Embryonic facial prominence (tissue), 1 donor: ENCODE measurements around the gene STRIT1.
"Not testable (repeated sequence)": the region's sequence is repeated elsewhere in the genome, so short reads cannot be mapped to it uniquely, and the experiment has no call there.

Experiments used
- DNase-seq: peaks from one replicate; pipeline ENCODE4 v3.0.0-alpha.2; 2016; ENCODE audit errors: extremely low spot score

The STRIT1 gene

DNA sequence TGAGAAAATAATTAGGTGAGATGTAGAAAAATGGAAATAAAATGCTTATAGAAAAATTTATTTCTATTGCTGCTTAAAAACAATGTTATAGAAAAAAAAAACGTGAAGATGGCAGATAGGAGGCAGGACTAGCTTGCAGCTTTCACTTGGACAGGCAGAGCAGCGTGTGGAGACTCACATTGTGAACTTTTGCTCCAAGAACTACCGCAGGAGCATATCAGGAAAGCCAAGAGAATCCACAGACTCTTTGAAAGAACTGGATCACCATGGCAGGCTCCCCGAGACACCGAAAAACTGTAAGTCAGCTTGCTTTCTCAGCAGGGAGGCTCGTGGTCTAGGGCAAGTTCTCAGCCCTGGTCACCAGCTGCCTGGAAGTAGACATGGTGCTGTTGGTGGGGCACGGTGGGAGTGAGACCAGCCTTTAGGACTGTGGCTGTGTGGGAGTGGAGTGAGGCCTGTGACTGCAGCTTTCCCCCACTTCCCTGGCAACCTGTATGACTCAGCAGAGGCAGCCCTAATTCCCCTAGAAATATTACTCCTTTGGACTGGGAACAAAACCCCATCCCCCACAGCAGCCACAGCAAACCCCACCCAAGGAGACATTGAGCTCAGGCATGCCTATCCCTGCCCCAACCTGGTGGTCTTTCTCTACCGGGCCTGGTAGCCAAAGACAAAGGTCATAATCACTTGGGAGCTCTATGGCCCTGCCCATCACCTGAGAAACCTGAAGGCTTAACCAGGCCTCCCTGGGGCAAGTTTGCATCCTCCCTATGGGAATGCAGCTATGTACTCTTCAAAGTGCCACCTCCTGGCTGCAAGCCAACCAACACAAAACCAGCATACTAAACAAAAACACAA is 22.8 kb downstream of the STRIT1 start:
- no peak for DNase-seq

DNA sequence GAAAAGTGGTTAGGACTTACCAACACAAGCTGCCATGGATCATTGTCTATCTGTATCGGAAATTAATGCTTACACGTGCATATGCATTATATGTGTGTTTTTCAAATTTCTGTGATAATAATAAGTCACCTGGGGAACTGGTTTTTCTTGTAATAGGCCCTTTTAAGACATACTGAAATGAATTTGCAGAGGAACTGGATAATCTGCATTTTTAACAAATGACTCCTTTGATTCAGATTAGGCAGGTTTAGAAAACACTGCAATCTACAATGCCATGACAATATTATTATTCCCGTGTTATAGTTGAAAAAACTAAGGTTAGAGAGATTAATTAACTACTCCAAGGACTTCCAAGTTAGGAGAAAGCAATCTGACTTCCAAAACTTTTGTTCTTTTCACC is 23.4 kb downstream of the STRIT1 start:
- DNase-seq, result no peak

DNA sequence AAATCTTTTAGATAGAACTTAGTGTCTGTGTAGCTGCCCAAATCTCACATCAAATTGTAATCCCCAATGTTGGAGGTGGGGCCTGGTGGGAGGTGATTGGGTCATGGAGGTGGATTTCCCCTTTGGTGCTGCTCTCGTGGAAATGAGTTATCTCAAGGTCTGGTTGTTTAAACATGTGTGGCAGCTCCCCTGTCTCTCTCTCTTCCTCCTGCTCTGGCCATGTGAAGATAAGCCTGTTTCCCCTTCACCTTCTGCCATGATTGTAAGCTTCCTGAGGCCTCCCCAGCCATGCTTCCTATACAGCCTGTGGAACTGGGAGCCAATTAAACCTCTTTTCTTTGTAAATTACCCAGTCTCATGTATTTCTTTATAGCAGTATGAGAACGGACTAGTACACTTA is 30.6 kb downstream of the STRIT1 start:
- DNase-seq, result not testable (repeated sequence)

DNA sequence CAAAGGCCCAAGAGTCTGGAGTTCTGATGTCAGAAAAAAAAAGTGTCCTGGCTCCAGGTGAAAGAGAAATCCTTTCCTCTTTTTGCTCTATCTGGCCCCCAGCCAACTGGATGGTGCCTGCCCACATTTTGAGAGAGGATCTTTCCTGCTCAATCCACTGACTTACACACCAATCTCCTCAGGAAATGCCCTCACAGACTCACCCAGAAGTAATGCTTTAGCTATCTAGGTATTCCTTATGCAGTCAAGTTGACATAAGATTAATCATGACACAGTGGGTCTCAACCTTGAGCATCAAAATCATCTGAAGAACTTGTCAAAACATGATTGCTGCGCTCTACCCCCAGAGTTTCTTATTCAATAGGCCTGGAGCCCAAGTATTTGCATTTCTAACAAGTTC is 31.2 kb downstream of the STRIT1 start:
- DNase-seq, result no peak

DNA sequence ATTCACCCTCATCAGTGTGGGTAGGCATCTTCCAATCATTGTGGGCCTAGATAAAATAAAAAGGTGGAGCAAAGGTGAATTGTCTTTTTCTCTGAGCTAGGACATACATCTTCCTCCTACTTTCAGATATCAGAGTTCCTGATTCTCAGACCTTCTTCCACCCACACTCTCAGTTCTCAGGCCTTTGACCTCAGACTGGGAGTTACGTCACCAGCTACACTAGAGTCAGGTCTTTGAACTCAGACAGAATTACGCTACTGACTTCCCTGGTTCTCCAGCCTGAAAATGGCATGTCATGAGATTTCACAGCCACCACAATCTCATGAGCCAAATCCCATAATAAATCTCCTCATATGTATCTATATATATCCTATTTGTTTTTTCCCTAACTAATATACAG is 39.0 kb downstream of the STRIT1 start:
- DNase-seq, result no peak

DNA sequence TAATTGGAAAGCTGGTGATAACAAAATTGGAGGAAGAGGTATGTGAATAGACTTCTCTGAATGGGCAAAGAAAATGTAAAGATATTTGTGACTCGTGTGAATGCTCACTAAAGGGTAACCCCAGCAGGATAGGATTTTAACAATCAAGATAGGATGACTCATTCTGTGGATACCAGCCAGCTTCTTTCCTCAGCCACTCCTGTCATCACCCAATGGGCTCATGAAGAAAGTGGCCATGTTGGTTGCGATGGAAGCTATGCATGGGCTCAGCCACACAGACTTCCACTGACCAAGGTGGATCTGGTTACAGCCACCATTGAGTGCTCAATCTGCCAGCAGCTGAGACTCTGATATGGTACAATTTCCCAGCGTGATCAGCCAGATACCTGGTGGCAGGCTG is 40.9 kb downstream of the STRIT1 start:
- DNase-seq, result no peak

DNA sequence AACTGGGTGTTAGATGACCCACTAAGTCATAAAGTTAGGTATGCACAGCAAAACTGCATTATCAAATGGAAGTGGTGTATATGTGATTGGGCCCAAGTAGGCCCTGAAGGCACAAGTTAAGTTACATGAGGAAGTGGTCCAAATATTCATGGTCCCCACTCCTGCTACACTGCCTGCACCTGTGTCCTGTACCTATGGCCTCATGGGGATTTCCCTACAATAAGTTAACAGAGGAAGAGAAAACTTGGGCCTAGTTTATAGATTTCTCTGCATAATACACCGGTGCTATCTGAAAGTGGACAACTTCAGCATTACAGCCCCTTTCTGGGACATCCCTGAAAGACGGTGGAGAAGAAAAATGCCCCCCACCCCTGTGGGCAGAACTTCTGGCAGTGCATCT is 41.5 kb downstream of the STRIT1 start:
- no peak for DNase-seq

DNA sequence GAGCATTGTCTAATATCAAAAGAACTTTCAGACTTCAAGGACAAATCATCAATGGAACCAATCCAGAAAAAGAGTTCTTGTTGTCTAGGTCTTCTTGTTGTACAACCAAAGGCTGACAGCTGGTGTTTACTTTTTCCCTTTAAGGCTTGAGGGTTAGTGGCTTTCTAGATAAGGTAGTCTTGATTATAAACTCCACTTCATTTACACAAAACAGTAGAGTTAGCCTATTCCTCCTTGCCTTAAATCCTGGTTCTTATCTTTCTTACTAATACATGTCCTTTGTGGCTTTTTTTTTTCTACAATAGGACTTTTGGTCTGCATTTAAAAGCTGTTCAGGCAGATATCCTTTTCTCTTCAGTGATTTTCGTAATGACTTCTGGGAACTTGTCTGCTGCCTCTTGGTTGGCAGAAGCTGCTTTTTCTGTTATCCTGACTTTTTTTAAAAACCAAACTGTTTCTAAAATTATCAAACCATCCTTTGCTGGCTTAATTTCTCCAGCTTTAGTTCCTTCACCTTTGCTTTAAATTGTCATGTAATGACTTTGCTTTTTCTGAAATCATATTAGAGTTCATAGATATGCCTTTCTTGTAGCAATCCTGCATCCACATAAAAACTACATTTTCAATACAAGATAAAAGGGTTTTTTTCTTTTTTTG is 44.8 kb downstream of the STRIT1 start:
- no peak for DNase-seq

DNA sequence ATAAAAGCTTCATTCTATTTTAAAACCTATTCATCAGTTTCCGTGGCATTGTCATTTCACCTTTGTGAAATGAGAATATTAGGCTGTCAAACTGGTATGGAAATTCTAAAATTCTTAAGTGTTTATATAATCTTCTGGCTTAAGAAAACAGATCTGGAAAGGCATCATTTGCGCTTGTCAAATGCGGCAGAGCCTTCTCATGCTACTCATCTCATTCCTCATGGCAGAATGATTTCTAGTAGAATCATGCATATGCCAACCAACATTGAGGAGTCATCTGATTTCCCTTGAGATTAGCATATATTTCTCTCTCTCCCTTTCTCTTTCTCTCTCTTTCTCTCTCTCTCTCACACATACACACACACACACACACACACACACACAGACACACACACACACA is 48.8 kb downstream of the STRIT1 start:
- DNase-seq, result no peak

DNA sequence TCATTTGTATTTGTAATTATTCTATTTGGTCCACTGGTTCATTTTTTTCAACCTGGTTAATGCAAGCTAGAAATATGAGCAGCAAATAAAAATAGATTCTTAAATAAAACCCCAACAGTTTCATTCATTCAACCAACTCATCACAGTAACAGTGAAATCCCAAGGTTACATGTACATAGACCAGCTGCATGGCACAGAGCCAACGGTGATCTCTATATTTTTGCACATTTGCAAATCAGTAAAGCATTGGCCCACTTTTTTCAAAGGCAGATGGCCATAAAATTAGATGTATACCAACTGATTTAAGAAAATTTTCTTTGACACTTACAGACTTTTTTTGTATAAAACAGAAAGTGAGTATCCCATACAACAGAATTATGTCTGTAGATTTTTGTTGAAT is 49.3 kb downstream of the STRIT1 start:
- no peak for DNase-seq

DNA sequence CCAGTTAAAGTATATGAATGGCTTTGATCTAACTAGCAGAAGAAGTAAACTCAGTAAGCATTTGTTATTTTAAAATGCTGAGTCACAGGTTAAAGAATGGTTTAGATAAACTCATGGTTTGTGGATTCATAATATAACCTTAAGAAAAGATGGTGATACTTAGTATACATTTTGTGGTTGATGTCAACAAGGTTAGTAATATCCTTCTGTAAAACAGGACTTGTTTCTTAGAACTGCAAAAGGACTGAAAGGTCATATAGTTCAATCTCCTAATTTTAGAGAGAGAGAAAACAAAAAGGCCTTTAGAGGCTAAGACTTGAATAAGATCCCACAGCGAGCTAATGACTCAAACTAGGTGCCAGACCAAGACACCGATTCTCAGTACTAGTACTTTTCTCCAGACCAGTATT is 50.0 kb downstream of the STRIT1 start:
- DNase-seq, result no peak

DNA sequence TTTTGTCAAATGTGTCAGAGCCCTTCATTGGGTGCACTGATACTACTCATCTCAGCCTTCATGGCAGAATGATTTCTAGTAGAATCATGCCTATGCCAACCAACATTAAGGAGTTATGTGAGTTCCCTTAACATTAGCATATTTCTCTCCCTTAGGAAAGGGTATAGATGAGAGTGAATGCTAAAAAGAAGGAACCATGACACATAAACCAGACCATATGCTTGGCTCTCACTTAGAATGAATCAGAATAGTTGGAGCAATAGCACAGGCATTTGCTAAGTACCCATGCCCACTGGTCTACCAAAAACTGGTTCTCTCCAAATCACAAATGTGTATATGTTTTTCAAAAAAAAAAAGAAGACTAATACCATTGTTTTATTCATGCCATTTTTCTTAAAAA is 51.1 kb downstream of the STRIT1 start:
- no peak for DNase-seq

DNA sequence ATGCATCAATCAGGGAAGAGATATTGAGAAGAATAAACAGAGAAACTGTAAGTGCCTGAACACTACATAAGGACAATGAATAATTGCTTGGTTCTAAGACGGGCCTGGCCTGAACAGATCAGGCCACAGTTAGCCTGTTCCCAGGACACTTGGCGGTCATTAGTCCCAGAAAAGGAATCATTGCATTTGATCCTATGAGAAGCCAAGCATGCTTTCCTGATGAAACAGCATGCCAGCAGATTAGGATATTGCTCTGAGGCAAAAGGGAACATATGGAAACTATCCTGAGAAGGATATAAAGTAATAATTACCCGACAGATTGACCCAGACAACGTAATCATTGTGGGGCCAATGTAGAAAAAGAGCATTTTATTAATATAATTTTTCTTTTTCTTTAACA is 51.9 kb downstream of the STRIT1 start:
- DNase-seq, result peak; percentile 24
